IMR-90 (cell line): ENCODE data around the gene ZNF423. TPM values are rescaled to one million over a fixed set of nuclear protein-coding genes. Genes with fewer than 3 reads are reported as not detected.

Experiments
- ATAC-seq: fragments of 200-7000 bp; cut with Tn5 transposase; 2 replicates; pipeline ENCODE4 v1.9.1; 2020; ENCODE audit warnings: low read depth, mild to moderate bottlenecking, moderate library complexity
- BruUV-seq: library from RNA; stranded (reverse); fragments of 400-500 nt; replicated peaks from 2 replicates; lab custom pipeline; 2021; lab: Mats Ljungman, UMichigan
- CTCF ChIA-PET: fragments of 300-600 bp; formaldehyde crosslinking; extraction: SDS; loops from one replicate; lab custom pipeline; 2021; ENCODE audit warnings: antibody characterized with exemption; lab: Yijun Ruan, JAX
- POLR2A ChIA-PET: fragments of 300-600 bp; sonication (Branson Sonifier 250); formaldehyde crosslinking; loops from one replicate; lab custom pipeline; 2022; ENCODE audit warnings: antibody characterized with exemption; ENCODE audit not compliant: unreplicated experiment; lab: Charles Lee
- DNase-seq: peaks from one replicate; pipeline ENCODE4 v3.0.0; 2013
- H2AFZ ChIP-seq: replicated peaks from 2 replicates; pipeline ENCODE3; 2013; ENCODE audit warnings: low read length, mild to moderate bottlenecking; ENCODE audit not compliant: poor library complexity
- H2AK5ac ChIP-seq: 2 replicates; pipeline ENCODE4 v1.6.1; 2013; ENCODE audit warnings: low read depth, low read length, inconsistent platforms
- H2AK9ac ChIP-seq: replicated peaks from 2 replicates; pipeline ENCODE3; 2013; ENCODE audit warnings: mild to moderate bottlenecking, low read depth, low read length, moderate library complexity; ENCODE audit not compliant: poor library complexity
- H2BK120ac ChIP-seq: 2 replicates; pipeline ENCODE4 v1.6.1; 2013; ENCODE audit warnings: low read depth, low read length, inconsistent platforms
- H2BK15ac ChIP-seq: 3 replicates; pipeline ENCODE4 v1.6.1; 2013; ENCODE audit warnings: low read depth, low read length, inconsistent platforms
- H2BK20ac ChIP-seq: 2 replicates; pipeline ENCODE4 v1.6.1; 2013; ENCODE audit warnings: low read depth, mild to moderate bottlenecking, inconsistent platforms, low read length, moderate library complexity
- H2BK5ac ChIP-seq: 2 replicates; pipeline ENCODE4 v1.6.1; 2013; ENCODE audit warnings: mild to moderate bottlenecking, low read depth, low read length, inconsistent platforms; ENCODE audit not compliant: poor library complexity, severe bottlenecking
- H3K14ac ChIP-seq: replicated peaks from 2 replicates; pipeline ENCODE4 v1.6.1; 2013; ENCODE audit warnings: low read depth, low read length, inconsistent platforms
- H3K18ac ChIP-seq: 2 replicates; pipeline ENCODE4 v1.6.1; 2013; ENCODE audit warnings: low read depth, low read length, control low read depth
- H3K23ac ChIP-seq: 2 replicates; pipeline ENCODE4 v1.6.1; 2013; ENCODE audit warnings: low read depth, low read length, inconsistent platforms
- H3K27ac ChIP-seq: 2 replicates; pipeline ENCODE4 v1.5.1; 2013; ENCODE audit warnings: mild to moderate bottlenecking, control low read depth, low read length; ENCODE audit not compliant: insufficient read depth
- H3K27me3 ChIP-seq: 2 replicates; pipeline ENCODE4 v1.6.1; 2013; ENCODE audit warnings: low read length; ENCODE audit not compliant: control insufficient read depth, insufficient read depth
- H3K36me3 ChIP-seq: 2 replicates; pipeline ENCODE4 v1.6.1; 2013; ENCODE audit warnings: low read length, mixed read lengths; ENCODE audit not compliant: control insufficient read depth, insufficient read depth
- H3K4ac ChIP-seq: 2 replicates; pipeline ENCODE4 v1.6.1; 2013; ENCODE audit warnings: low read depth, low read length, inconsistent platforms
- H3K4me1 ChIP-seq: 2 replicates; pipeline ENCODE4 v1.6.1; 2013; ENCODE audit warnings: low read length, mixed read lengths; ENCODE audit not compliant: control insufficient read depth, insufficient read depth
- H3K4me2 ChIP-seq: 2 replicates; pipeline ENCODE4 v1.6.1; 2013; ENCODE audit warnings: low read depth, mild to moderate bottlenecking, control low read depth, low read length, moderate library complexity
- H3K4me3 ChIP-seq: 2 replicates; pipeline ENCODE4 v1.5.1; 2013; ENCODE audit warnings: low read depth, mild to moderate bottlenecking, control low read depth, low read length, moderate library complexity; ENCODE audit not compliant: insufficient read depth
- H3K56ac ChIP-seq: 2 replicates; pipeline ENCODE4 v1.6.1; 2013; ENCODE audit warnings: low read length, inconsistent platforms; ENCODE audit not compliant: insufficient read depth; ENCODE audit errors: extremely low read depth
- H3K79me1 ChIP-seq, 2 experiments: 2 replicates each; pipeline ENCODE4 v1.6.1; 2013; ENCODE audit warnings: low read length in 2 of 2, inconsistent platforms in 1 of 2, low read depth in 1 of 2
- H3K9ac ChIP-seq: 2 replicates; pipeline ENCODE4 v1.6.1; 2013; ENCODE audit warnings: low read depth, low read length, control low read depth
- H3K9me1 ChIP-seq: 2 replicates; pipeline ENCODE4 v1.6.1; 2013; ENCODE audit warnings: low read length, inconsistent platforms; ENCODE audit not compliant: insufficient read depth
- H3K9me3 ChIP-seq: 2 replicates; pipeline ENCODE4 v1.6.1; 2013; ENCODE audit warnings: low read length; ENCODE audit not compliant: control insufficient read depth, insufficient read depth
- H4K20me1 ChIP-seq: 2 replicates; pipeline ENCODE4 v1.6.1; 2013; ENCODE audit warnings: low read length, inconsistent platforms; ENCODE audit not compliant: insufficient read depth
- H4K5ac ChIP-seq: 2 replicates; pipeline ENCODE4 v1.6.1; 2013; ENCODE audit warnings: mild to moderate bottlenecking, low read depth, low read length, control low read depth
- H4K8ac ChIP-seq, 2 experiments: 2 replicates each; pipeline ENCODE4 v1.6.1; 2013; ENCODE audit warnings: low read depth in 2 of 2, low read length in 2 of 2, control low read depth in 1 of 2, inconsistent platforms in 1 of 2
- H4K91ac ChIP-seq: 2 replicates; pipeline ENCODE4 v1.6.1; 2013; ENCODE audit warnings: low read depth, low read length, inconsistent platforms; ENCODE audit not compliant: insufficient read depth
- BHLHE40 ChIP-seq: fragments of 150-350 bp; IDR thresholded peaks from 2 replicates; pipeline ENCODE4 v1.6.1; 2016; ENCODE audit warnings: mild to moderate bottlenecking, low read depth, low read length
- NFE2L2 ChIP-seq: fragments of 150-350 bp; IDR thresholded peaks from 2 replicates; pipeline ENCODE4 v1.6.1; 2016; ENCODE audit warnings: low read depth, mild to moderate bottlenecking, low read length
- RAD21 ChIP-seq: IDR thresholded peaks from 2 replicates; pipeline ENCODE4 v1.6.1; 2012; ENCODE audit warnings: low read length, improper control_type of control experiment
- RFX5 ChIP-seq: IDR thresholded peaks from 2 replicates; pipeline ENCODE4 v1.8.0; 2012; ENCODE audit warnings: low read depth, mild to moderate bottlenecking, low read length, moderate library complexity
- SMC3 ChIP-seq: fragments of 150-350 bp; IDR thresholded peaks from 2 replicates; pipeline ENCODE4 v1.6.1; 2016; ENCODE audit warnings: low read depth, mild to moderate bottlenecking, antibody characterized with exemption, low read length, moderate library complexity
- WGBS, 2 experiments: methylation state at CpG; one replicate each; pipeline versions ENCODE4 v1.1.5 to v1.1.7; 2013; ENCODE audit warnings: missing lambda C conversion rate in 2 of 2; ENCODE audit not compliant: insufficient read length in 1 of 2; ENCODE audit errors: extremely low coverage in 2 of 2; 5-methylcytosine and 5-hydroxymethylcytosine counted together
- dilution Hi-C: fragments of 300-500 bp; cut with HindIII; formaldehyde crosslinking; loops from one replicate; pipeline ENCODE4 v1.14.3; 2018; ENCODE audit warnings: low sequenced_read_pairs; ENCODE audit not compliant: unreplicated experiment
- in situ Hi-C: fragments of 300-500 bp; cut with MboI; formaldehyde crosslinking; loops from 3 replicates; pipeline ENCODE4 v1.14.3; 2019; ENCODE audit warnings: low sequenced_read_pairs, inconsistent platforms, mixed read lengths
- intact Hi-C: fragments of 100-400 bp; cut with micrococcal nuclease; formaldehyde crosslinking; loops from 2 replicates; pipeline ENCODE4 v1.10.0; 2022
- polyA plus RNA-seq, 3 experiments: library from polyadenylated mRNA; depleted of rRNA; stranded (reverse); fragments of >200 nt; gene quantifications; 2 replicates each; pipeline ENCODE4 v1.2.3, GENCODE V29; 2012; ENCODE audit warnings: low replicate concordance in 1 of 3
- total RNA-seq: library from RNA; depleted of rRNA; stranded (reverse); fragments of >200 nt; gene quantifications from 2 replicates; pipeline ENCODE4 v1.2.3, GENCODE V29; 2012
- TF ChIP-seq, protein P1 (sequence below): conservative IDR thresholded peaks from 2 replicates; pipeline ENCODE4 v1.5.1; 2012; ENCODE audit warnings: mild to moderate bottlenecking, low read depth, low read length, improper control_type of control experiment

The ZNF423 gene
- total and polyA plus RNA-seq, 2 of the 4 experiments (the other 2 are of a cell fraction): under 0.01 to 0.10 TPM

DNA sequence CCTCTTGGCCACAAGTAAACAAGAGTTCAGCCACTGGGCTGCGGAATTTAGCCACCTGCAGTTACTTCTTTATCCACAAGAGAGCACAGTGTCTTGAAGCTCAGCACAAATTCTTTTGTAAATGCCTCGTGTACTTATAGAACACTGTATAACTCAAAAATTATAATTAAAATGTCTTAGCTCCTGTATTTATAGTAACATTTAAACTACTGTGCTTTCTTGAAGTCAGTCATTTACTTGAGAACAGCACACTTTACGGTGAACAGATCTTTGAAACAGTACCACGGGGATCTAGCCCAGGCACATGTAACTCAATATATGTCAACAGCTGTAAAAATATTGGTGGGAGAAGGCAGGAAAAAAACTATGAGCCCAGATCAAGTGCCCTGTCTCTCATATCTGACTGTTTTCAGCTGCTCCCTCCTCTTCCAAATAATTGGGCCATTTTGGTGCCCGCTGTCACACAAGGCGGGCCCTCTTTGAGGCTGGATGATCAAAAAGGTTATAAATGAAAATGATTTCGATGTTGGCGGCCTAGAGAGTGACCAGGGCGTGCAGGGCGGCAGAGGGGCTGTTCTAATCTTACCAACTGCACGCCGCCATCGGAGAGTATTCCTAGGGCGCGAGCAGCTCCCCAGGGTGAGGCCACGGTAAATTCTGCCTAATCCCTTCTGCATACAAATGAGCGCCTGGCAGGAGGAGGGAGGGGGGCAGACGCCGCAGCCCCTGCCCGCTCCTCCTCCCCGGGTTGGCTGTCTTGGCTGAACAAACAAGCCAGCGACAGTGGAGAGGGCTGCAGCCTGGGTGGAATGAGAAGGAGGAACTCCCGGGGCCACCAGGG lies 299.1 kb downstream of the ZNF423 start:
- no peak overlapping the region for H2BK120ac ChIP-seq
- no peak overlapping the region for H3K23ac ChIP-seq
- no peak overlapping the region for H2AK9ac ChIP-seq
- no peak overlapping the region for H3K4me2 ChIP-seq
- no peaks in the 10 kb centered on the region for H3K4me1 ChIP-seq
- no peak overlapping the region for H3K27ac ChIP-seq
- peaks cover 2% of the 10 kb centered on the region; the same call in 1 of the 2 replicates for H3K27me3 ChIP-seq
- in situ Hi-C loops: no loop called here
- H3K4ac ChIP-seq: no peak overlapping the region
- no peak overlapping the region for H3K4me3 ChIP-seq
- no peak overlapping the region for H4K8ac ChIP-seq
- ChIA-PET CTCF (interaction anchor here (1.2 kb wide), 1 partner anchor 12 kb away, joined by 3 read pairs; no protein-coding TSS in a partner anchor), POLR2A (no interaction called here)
- no peak overlapping the region for H3K14ac ChIP-seq
- dilution Hi-C loops: no loop called here
- no peaks in the 10 kb centered on the region for H3K36me3 ChIP-seq
- no peaks in the 10 kb centered on the region for H4K20me1 ChIP-seq
- H3K79me1 ChIP-seq: no peaks in the 10 kb centered on the region
- no peak overlapping the region for H2BK20ac ChIP-seq
- ATAC-seq: peak; percentile 72
- no peak overlapping the region for H2BK15ac ChIP-seq
- intact Hi-C loops: loop anchor here (1.0 to 2.0 kb wide), 3 partner anchors 36 to 300 kb away; partner anchors contain the start of gene ZNF423
- no peak overlapping the region for H2AFZ ChIP-seq
- H3K9me3 ChIP-seq: no peaks in the 10 kb centered on the region
- no peak overlapping the region for H3K18ac ChIP-seq
- H3K9me1 ChIP-seq: no peaks in the 10 kb centered on the region
- H3K56ac ChIP-seq: no peak overlapping the region
- WGBS, 2 experiments: 29% methylated on average over 11 of the region's 23 CpGs; no CpG with 5 or more reads in 1 of the 2 experiments
- H4K5ac ChIP-seq: no peak overlapping the region
- H2AK5ac ChIP-seq: no peak overlapping the region
- no TSS peak for BruUV-seq
- H2BK5ac ChIP-seq: no peak overlapping the region
- H3K9ac ChIP-seq: no peak overlapping the region
- H4K91ac ChIP-seq: no peak overlapping the region
- TF ChIP-seq RFX5: no peak
- peak; percentile 41 for TF ChIP-seq RAD21
- TF ChIP-seq NFE2L2: no peak
- TF ChIP-seq, protein P1, sequence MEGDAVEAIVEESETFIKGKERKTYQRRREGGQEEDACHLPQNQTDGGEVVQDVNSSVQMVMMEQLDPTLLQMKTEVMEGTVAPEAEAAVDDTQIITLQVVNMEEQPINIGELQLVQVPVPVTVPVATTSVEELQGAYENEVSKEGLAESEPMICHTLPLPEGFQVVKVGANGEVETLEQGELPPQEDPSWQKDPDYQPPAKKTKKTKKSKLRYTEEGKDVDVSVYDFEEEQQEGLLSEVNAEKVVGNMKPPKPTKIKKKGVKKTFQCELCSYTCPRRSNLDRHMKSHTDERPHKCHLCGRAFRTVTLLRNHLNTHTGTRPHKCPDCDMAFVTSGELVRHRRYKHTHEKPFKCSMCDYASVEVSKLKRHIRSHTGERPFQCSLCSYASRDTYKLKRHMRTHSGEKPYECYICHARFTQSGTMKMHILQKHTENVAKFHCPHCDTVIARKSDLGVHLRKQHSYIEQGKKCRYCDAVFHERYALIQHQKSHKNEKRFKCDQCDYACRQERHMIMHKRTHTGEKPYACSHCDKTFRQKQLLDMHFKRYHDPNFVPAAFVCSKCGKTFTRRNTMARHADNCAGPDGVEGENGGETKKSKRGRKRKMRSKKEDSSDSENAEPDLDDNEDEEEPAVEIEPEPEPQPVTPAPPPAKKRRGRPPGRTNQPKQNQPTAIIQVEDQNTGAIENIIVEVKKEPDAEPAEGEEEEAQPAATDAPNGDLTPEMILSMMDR: peak; percentile 34
- no peak for TF ChIP-seq BHLHE40
- TF ChIP-seq SMC3: peak; percentile 37; the same call in 1 of the 2 replicates
- peak; percentile 35 for DNase-seq
